Heart left ventricle (tissue), 13 donors: ENCODE results near the gene AFAP1.

Experiments
- CTCF ChIP-seq, 12 donors: fragments of 200-600 bp; sonication (generic) in 4 of 12; IDR thresholded peaks; one replicate each; pipeline versions ENCODE4 v1.5.0 to v1.8.0; 2018 to 2022; ENCODE audit warnings: antibody characterized with exemption in 12 of 12, mild to moderate bottlenecking in 5 of 12
- POLR2A ChIP-seq, 2 donors: fragments of 450-650 bp; IDR thresholded peaks; one replicate each; pipeline ENCODE4 v1.6.1; 2017; ENCODE audit warnings: antibody characterized with exemption in 2 of 2, mild to moderate bottlenecking in 2 of 2, moderate library complexity in 2 of 2
- donor health status: ischemic (EF 13 %, LVEDD 7.1; RV severe dilation, severe dysfunction).
- donor health status: DM: no; HTN: yes; CAD: no.
- donor health status: DM: no; HTN: no; CAD: no.
- donor health status: ischemic (EF 25% LVEDD 6.9; RV normal size, moderate dysfunction).
- donor health status: ischemic (EF 25% LVEDD 5.7; RV mildly dilated, moderate dysfunction).
- donor health status: ischemic (EF 35%, LVEDD 5.7; RV mildly dilated, moderate dysfunction).
- donor health status: nonischemic (EF 11% LVEDD 7.7; RV severe dilation, severe dysfunction).
- donor health status: DM: yes; HTN: yes; CAD: no.
- donor health status: PGD.
- donor health status: ischemic (EF 29% LVEDD 5.4; RV normal size, mild dysfunction).
- donor health status: nonischemic (EF 23%, LVEDD 6.1; RV moderate dilation, normal function).

GRCh38 chr4:7814451-7814850 lies 125.2 kb downstream of the AFAP1 start:
- TF ChIP-seq CTCF (IDR thresholded peaks at IDR 0.05) (no peak), POLR2A (IDR thresholded peaks at IDR 0.05) (no peak)
